Stimulated activated CD8-positive, alpha-beta memory T cell treated with anti-CD3 and anti-CD28 coated beads, Interleukin-15, amount 100 ng/mL, for 24 hours (primary cell): ENCODE measurements around the gene FAM168A.

Experiments used
- DNase-seq: peaks from one replicate; pipeline ENCODE4 v3.0.0-alpha.2; 2020; ENCODE audit warnings: low read depth

Gene FAM168A, protein sequence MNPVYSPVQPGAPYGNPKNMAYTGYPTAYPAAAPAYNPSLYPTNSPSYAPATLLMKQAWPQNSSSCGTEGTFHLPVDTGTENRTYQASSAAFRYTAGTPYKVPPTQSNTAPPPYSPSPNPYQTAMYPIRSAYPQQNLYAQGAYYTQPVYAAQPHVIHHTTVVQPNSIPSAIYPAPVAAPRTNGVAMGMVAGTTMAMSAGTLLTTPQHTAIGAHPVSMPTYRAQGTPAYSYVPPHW

DNA sequence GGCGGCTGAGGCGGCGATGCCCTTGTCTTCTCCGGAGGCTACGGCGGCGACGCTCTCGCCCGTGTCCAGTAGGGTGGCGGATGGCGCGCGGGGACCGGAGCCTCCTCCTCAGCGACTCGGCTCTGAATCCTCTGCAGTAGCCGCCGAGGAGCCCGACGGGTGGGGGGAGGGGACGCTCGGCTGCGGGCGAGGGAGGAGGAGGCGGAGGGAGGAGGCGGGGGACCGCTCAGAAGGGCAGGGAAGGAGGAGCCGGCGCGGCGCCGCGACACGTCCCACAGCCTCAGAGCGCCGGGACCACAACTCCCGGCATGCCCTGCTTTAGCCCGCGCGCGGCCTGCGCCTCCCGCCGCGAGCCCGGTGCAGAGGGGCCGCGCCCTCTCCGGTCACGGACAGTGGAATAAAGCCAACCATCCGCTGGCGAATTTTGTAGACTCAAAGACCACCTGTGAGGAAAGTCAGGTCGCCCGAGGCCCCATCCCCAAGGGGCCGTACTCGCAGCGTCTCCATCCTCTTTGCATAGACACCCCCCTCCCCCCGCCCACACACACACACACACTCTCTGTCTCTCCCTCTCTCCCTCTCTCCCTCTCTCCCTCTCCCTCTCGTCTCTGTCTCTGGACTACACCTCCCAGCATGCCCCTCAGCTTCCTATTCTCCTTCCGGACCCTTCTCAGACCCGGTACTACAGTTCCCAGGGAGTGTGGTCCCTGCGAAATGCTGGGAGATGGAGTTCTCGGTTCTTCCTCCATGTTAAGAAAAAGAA lies at the start of gene FAM168A:
Gene FAM168A (minus strand): TSS at position 157 of the 763 bp plus-strand sequence. CDS start 129,638 bp downstream, outside the sequence.
- DNase-seq = peak; percentile 83

DNA sequence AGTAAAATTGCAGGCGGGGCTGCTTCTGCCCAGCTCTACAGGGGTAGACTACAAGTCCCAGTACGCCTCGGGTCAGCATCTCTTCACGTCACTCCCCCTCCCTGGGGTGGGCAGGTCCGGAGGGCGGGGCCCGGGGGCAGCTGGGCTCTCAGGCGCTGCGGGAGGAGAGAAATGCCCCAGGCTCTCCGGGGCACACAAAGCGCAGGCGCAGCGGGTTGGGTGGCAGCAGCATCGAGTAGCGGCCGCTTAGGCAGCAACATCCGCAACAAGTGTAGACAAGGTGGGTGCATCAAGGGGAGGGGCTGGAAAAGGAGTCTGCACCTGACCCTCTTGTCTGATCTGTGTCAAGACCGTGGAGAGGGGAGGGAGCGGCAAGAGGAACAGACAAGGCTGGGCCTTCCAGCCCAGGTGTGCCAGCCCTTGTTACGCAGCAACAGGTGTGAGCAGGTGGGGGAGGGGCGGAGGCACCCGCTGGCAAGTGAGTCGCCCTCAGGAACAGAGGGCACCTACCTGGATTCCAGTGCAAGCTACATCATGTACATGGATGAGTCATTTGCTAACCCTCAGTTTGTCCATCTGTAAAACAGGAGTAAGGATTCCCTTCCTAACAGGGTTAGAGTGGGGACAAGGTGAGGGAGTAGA lies 49.7 kb upstream of the FAM168A start:
- peak; percentile 71 for DNase-seq

DNA sequence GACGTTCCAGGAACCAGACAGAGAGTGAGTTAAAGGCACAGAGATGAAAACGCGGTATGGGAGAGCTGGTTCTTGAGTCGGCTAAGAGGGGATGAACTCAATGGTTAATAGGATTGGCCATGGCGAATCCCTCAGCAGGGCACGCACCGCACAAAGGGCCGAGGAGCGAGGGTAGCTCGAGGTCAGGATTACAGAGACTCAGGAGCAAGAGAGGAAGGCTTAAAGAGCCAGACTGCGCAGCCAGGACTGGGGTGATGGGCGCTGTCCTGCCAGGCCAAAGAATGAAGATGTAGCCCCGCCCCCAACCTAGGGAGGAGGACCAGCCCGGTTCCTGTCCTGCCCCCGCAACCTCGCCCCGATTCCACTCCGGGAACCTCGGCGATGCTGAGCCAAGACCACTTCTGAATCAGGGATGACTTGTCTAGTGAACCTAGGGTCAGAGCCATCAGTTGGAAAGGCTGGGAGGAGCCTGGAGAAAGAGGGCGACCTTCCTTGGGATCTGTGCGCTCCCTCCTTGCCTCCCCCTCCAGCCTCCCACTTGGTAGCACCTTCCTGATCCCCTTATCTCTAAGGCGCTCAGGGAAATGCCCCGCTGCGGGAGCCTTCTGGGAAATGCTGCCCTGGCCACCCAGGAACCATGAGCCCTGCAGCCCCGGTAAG lies 48.2 kb upstream of the FAM168A start, which contains the start of gene PLEKHB1:
Gene PLEKHB1 (plus strand): TSS at position 610 of the 660 bp plus-strand sequence. CDS start 28 bp downstream, at position 638.
- DNase-seq = no peak

DNA sequence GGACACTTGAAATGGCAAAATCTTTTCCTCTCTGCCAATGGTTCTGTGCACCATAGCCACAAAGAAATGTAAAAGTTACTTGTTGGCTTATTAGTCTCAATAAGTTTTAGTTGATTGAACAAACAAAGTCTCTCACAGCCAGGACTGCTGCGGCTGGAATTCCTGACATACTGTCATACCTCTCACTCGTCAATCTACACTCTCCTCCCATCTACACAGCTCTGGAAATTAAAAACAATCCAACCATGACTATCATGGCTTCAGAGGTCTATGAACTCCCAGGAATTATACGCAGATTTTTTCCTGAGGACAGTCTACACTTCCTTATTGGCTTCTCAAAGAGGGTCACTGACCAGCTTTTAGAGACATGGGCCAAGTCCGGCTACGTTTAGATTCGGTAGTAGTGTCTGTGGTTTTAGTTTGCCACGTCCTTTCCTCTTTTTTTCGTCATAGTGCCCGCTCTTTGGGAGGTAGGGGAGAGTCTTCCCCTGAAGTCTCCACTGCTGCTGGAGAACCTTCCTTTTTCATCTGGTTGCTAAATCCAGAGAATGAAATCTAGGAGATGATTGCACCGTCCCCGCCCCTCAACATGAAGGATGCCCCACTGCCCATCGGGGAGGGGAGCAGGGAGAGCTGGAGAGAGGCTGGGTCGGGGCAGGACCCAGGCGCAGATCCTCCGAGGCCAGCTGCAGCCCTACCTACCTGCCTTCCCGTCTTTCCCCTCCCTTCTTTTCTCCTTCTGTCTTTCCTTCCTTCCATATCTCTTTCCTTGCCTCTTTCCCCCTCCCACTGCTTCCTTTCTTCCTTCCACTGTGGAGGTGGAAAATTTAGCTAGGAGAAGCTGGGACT lies 47.4 kb upstream of the FAM168A start:
- DNase-seq = no peak

DNA sequence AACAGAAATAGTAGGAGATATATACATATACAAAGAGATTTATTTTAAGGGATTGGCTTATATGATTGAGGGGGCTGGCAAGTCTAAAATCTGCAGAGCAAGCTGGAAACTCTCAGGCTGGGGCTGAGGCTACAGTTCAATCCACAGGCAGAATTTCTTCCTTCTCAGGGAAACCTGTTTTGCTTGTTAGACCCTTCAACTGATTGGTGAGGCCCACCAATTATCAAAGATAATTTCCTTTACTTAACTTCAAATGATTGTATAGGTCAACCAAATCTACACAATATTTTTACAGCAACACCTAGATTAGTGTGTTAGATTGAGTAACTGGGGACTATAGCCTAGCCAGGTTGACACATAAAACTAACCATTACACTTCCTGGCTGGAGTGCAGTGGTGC lies 43.8 kb upstream of the FAM168A start:
- DNase-seq = no peak

DNA sequence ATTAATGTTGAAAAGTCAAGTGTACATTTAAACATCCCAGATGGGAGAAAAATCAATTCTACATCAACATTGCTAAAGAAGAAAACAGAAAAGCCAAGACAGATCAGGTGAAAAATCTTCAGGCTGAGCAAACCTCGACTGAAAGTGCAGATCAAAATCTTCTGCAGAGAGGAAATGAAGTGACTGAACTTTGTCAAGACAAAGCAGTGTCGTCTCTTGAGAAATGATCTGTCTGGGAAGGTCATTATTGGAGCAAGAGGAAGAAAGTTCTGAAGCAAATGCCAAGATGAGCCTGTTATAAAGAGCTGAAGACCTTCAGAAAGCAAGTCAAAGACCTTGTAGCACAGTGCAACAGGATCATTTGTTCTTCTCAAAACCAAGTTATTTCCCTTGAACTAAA lies 42.7 kb upstream of the FAM168A start:
- DNase-seq = no peak

DNA sequence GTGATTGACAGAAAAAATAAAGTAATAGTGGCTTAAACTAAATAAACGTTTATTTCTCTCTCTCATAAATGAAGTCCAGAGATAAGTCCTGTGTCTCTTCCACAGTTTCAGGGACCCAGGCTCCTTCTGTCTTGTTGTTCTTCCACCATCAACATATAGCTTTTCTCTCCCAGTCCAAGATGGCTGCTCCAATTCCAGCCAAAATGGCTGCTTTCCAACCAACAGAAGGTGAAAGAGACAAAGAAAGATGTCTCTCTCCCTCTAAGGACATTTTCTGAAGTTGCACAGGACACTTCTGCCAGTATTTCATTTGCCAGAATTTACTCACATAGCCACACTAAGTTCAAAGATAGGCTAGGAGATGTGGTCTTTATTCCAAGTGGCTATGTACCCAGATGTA lies 39.1 kb upstream of the FAM168A start:
- DNase-seq = no peak

DNA sequence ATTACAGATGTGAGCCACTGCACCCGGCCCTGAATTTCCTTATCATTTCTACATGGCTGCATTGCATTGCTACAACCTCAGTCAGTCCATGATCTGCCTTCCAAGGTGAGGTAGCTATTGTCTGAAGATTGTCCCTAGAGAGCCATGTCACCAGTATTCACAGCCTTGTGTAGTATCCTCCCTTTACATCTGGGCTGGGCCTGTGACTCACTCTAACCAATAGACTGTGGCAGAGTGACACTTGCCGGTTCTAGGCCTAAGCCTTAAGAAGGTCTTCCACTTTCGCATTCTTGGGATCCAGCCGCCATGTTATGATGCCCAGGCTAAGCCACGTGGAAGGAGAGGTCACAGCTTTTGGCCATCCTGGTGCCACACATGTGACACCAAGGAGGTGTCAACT lies 38.3 kb upstream of the FAM168A start:
- no peak for DNase-seq

DNA sequence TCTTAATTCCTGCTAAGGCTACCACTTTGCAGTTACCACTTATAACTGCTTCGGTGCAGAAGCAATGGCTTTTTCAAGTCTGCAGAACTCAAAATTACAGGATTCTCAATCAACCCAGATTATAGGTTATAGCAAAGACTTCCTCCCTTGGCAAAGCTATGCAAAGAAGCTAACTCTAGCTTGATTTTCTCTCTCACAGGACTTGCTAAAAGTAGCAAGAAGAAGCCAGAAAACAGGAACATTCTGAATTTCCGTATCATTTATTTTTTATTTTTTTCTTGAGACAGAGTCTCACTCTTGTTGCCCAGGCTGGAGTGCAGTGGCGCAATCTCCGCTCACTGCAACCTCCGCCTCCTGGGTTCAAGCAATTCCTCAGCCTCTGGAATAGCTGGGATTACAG lies 37.8 kb upstream of the FAM168A start:
- DNase-seq = no peak

DNA sequence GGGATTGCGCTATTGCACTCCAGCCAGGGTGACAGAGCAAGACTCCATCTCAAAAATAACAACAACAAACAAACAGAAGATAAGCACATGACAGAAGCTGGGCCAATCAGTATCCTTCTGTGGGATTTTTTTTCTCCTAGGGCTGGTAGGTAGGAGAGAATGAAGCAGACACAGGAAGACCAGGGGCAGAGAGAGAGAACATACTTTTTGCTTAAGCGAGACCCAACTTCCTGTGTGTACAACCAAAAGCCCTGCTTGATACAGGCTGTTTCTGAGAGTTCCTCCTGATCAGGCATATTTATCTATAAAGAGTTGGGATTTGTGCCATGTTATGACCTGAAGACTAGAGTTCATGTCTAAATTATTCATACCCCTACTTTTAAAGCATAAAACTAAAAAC lies 36.1 kb upstream of the FAM168A start:
- DNase-seq = no peak

DNA sequence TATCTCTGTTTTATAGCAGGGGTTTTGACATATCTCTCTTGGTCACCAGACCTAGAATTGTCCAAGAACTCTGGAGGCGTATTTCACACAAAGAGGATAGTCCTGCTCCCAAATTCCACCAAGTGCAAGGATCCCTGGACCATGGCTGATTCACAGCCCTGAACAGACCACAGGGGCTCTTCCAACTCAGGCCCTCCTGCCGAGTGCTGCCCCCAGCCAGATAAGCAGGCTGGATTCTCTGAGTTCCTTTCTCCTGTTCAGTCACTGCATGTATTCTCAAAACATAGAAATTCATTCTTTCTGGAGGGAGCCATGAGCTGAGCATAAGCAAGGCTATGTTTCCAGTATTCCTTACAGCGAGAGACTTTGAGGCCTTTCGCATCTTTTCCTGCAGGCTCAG lies 35.1 kb upstream of the FAM168A start:
- DNase-seq = no peak

DNA sequence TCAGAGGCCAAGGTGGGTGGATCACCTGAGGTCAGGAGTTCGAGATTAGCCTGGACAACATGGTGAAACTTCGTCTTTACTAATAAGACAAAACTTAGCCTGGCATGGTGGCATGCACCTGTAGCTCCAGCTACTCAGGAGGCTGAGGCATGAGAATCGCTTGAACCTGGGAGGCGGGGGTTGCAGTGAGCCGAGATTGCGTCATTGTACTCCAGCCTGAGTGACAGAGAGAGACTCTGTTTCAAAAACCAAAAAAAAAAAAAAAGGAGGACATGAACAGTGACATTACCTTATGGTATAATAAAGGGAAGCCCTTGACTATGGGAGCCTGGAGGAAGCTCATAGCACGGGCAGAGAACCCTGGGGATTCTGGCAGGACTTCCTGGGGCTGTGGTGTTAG lies 32.0 kb upstream of the FAM168A start:
- no peak for DNase-seq

DNA sequence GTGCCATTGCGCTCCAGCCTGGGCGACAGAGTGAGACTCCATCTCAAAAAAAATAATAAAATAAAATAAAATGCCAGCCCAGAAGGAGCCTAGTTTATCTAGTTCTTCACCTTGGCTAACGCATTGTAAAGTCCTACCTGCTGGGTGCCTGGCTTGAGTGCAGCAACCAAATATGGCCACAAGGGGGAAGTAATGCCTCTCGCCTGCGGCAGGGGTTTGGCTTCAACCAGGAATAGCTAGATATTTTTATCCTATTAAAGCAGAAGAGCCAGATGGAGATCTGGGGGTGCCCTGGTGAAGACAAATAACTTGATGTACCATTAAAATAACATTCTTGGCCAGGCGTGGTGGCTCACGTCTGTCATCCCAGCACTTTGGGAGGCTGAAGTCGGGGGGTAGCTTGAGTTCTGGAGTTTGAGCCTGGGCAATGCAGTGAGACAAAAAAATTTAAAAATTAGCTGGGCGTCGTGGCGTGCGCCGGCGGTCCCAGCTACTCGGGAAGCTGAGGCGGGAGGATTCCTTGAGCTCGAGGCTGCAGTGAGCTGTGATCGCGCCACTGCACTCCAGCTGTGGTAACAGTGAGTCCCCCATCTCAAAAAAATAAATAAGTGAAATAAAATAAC lies 27.9 kb upstream of the FAM168A start:
- peak; percentile 12 for DNase-seq

DNA sequence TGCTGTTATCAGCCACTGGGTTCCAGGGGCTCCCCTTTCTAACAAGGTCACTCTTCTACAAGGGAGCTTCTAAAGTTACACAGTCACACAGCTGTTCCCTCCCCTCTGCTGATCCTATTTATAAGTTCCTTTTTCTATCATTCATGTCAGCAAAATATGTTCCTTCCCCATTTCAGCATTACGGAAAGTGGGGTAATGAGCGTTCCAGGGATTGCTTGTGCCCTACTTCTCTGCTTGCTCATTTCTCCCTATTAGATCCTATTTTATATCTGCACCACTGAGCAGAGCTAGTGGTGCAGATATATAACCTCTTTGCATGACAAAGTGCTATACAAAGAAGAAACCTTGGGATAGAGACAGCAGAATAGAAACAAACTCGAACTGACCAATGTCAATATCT lies 25.8 kb upstream of the FAM168A start:
- no peak for DNase-seq

DNA sequence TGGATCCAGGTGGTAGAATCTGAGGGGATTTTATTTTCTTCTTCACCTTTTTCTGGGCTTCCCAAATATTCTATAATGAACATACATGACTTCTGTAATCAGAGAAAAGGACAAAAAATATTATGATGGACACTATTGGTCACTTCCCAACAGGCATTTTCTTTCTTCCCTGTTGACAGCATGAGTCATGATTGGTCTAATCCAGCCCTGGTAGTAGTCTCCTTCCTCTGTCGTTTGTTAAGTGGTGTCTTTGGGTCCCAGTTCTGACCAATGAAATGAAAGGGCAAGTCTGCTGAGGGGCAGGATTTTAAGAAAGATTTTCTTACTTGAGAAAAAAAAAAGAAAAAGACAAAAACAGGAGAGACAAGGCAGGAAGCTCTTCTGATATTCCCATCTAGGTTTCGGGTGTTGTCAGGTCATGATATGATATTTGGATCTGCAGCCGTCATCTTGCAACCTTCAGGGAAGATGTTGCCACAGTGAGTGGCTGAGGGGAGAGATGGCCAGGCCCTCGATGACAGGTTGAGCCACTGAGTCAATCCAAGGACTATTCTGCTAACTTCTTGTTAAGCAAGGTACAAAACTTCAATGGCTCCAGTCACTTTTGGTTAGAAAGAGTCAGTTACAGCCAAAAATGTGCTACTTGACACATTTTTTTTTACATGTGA lies 25.1 kb upstream of the FAM168A start:
- DNase-seq = no peak

DNA sequence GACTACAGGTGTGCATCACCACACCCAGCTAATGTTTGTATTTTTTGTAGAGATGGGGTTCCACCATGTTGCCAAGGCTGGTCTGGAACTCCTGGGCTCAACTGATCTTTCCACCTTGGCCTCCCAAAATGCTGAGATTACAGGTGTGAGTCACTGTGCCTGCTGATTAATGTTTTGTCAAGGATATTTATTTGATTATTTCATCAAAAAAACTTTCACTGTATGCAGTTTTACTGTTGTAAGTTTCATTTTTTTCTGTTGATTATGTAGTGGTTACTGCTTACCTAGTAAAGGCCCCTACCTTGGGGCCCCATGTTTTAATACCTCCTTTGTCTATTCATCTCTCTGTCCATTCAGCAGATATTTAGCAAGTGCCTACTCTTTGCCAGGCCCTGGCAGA lies 16.7 kb upstream of the FAM168A start:
- no peak for DNase-seq

DNA sequence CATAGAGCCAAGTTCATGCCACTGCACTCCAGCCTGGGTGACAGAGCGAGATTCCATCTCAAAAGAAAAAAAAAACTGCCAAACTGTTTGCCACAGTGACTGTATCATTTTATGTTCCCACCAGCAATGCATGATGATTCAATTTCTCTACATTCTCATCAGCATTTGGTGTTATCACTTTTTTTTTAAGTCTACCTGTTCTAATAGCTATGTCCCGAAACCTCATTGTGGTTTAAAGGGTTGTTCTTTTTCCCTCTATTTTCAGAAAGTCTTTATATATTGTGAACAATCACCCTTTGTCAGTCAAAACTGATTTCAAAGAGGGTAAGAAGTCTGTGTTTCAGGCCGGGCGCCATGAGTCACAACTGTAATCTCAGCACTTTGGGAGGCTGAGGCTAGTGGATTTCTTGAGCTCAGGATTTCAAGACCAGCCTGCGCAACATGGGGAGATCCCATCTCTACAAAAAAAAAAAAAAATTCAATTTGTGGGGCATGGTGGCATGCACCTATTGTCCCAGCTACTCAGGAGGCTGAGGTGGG lies 14.8 kb upstream of the FAM168A start:
- no peak for DNase-seq

DNA sequence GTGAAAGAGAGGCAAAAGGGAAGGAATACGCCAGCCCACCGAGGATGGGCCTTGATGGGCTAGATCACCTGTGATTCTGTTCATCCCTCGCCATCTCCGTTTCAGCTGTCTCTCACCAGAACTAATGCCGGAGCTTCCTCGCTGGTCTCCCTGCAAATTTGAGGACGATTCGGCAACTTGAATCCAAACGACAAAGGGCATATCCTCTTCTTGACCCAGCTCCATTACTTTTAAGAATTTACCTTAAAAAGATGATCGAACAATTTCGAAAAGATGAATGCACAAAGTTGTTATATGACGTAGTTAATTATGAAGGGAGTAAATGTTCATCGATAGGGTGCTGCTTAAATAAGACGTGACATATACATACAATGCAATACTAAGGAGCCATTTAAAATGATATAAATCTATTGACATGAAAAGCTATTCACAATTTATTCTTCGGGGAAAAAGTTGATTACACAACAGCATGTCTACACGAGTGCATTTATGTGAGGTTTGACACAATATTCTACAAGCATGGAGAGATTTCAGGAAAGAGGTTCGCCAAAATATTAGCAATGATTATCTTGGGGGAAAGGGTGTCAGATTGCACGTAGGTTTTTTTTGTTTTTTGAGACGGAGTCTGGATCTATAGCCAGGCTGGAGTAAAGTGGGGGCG lies 937 bp upstream of the FAM168A start:
- DNase-seq = no peak

DNA sequence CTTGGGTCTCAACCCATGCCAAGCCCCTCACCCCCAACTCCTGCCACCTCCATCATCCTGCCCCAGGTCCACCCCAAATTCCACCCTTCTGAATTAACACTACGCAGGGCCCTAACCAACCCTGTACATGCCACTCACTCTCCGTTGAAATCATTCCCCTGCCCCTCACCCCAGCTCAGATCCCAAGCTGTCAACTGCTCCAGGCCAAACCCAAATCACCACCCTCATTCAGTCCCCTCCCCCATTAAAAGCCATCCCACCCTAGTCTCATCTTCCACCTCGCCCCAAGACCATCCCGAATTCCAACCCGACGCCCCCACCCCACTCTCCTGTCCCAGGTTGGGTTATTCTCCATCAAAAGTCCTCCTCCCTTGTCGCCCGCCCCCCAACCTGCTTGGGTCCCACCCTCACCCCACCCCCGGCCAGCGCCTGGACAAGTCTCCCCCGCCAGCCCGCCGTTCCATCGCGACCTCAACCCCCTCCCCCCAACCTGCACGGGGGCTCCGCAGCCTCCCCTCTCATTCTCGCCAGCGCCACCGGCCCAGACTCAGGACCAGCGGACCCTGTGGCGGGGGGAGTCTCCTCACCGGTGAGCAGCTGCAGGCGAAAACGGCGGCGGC lies 466 bp downstream of the FAM168A start:
- DNase-seq = no peak
